SK-N-SH (cell line): ENCODE measurements around the gene EHBP1L1. TPM values are rescaled to one million over a fixed set of nuclear protein-coding genes. Genes with fewer than 3 reads are reported as not detected.

Experiments used
- CTCF ChIP-seq: fragments of 200-600 bp; sonication (generic); IDR thresholded peaks from 2 replicates; pipeline ENCODE4 v1.6.1; 2017; ENCODE audit warnings: antibody characterized with exemption, mild to moderate bottlenecking, moderate library complexity
- EP300 ChIP-seq, 2 experiments: IDR thresholded peaks; 2 replicates each; pipeline versions ENCODE4 v1.4.0 to v1.6.1; 2012; ENCODE audit warnings: borderline replicate concordance in 1 of 2, low read depth in 1 of 2, low read length in 1 of 2
- IRF3 ChIP-seq: fragments of 150-350 bp; IDR thresholded peaks from 2 replicates; pipeline ENCODE4 v1.6.1; 2016; ENCODE audit warnings: mild to moderate bottlenecking, low read depth, low read length
- MAX ChIP-seq: IDR thresholded peaks from 2 replicates; pipeline ENCODE4 v1.4.0; 2012; ENCODE audit warnings: low read depth
- NFIC ChIP-seq: IDR thresholded peaks from 2 replicates; pipeline ENCODE4 v1.4.0; 2012; ENCODE audit warnings: borderline replicate concordance
- PBX3 ChIP-seq: IDR thresholded peaks from 2 replicates; pipeline ENCODE4; 2012
- REST ChIP-seq: IDR thresholded peaks from 2 replicates; pipeline ENCODE4 v1.6.1; 2012; ENCODE audit warnings: mild to moderate bottlenecking, low read depth, low read length, moderate library complexity
- RXRA ChIP-seq: IDR thresholded peaks from 2 replicates; pipeline ENCODE4 v1.4.0; 2012; ENCODE audit warnings: low read depth, mild to moderate bottlenecking, borderline replicate concordance
- USF1 ChIP-seq: IDR thresholded peaks from 2 replicates; pipeline ENCODE4 v1.4.0; 2012; ENCODE audit warnings: low read depth, borderline replicate concordance
- ZBTB33 ChIP-seq: IDR thresholded peaks from 2 replicates; pipeline ENCODE4 v1.4.0; 2012; ENCODE audit warnings: low read depth, borderline replicate concordance
- polyA plus RNA-seq, 3 experiments: library from polyadenylated mRNA; depleted of rRNA; stranded (reverse); fragments of >200 nt; gene quantifications; 2 replicates each; pipeline ENCODE4 v1.2.3, GENCODE V29; 2012

EHBP1L1 gene
- polyA plus RNA-seq, 1 of the 3 experiments (the other 2 are of a cell fraction) = 48.7 TPM

GRCh38 chr11:65540290-65541092 is 35.4 kb upstream of the EHBP1L1 start (continued):
- TF ChIP-seq IRF3 (no peak), REST (no peak), EP300 (IDR thresholded peaks at IDR 0.05; ENCODE audit: borderline replicate concordance in 1 of 2, low read depth in 1 of 2, low read length in 1 of 2) (no peak), NFIC (no peak), MAX (peak; percentile 16; the same call in 1 of the 2 replicates), PBX3 (peak; percentile 5; the same call in 1 of the 2 replicates), USF1 (no peak), ZBTB33 (no peak), CTCF (peak; percentile 87), RXRA (no peak)
